WI38 (cell line): Measurements from ENCODE around the gene MDM2.
"Not testable (repeated sequence)": the region's sequence is repeated elsewhere in the genome, so short reads cannot be mapped to it uniquely, and the experiment has no call there.

Source experiments
- H3K4me3 ChIP-seq: 2 replicates; pipeline ENCODE4 v1.5.1; 2011; ENCODE audit warnings: low read depth, mild to moderate bottlenecking, control low read depth, low read length
- TF ChIP-seq, protein P1 (sequence below): IDR thresholded peaks from 2 replicates; pipeline ENCODE4 v1.5.1; 2012; ENCODE audit warnings: low read depth, mild to moderate bottlenecking, control low read depth, low read length

Gene MDM2

DNA sequence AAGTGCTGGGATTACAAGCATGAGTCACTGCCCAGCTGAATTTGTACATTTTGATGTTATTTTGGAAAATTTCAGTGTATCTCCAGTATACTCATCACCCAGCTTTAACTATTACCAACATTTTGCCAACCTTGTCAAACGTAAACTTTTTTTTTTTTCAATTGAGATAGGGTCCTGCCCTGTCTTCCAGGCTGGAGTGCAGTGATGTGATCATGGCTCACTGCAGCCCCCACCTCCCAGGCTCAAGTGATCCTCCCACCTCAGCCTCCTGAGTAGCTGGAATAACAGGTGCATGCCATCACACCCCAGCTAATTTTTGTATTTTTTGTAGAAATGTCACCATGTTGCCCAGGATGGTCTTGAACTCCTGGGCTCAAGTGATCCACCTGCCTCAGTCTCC lies 29.2 kb downstream of the MDM2 start:
- TF ChIP-seq, protein P1, sequence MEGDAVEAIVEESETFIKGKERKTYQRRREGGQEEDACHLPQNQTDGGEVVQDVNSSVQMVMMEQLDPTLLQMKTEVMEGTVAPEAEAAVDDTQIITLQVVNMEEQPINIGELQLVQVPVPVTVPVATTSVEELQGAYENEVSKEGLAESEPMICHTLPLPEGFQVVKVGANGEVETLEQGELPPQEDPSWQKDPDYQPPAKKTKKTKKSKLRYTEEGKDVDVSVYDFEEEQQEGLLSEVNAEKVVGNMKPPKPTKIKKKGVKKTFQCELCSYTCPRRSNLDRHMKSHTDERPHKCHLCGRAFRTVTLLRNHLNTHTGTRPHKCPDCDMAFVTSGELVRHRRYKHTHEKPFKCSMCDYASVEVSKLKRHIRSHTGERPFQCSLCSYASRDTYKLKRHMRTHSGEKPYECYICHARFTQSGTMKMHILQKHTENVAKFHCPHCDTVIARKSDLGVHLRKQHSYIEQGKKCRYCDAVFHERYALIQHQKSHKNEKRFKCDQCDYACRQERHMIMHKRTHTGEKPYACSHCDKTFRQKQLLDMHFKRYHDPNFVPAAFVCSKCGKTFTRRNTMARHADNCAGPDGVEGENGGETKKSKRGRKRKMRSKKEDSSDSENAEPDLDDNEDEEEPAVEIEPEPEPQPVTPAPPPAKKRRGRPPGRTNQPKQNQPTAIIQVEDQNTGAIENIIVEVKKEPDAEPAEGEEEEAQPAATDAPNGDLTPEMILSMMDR: no peak
- H3K4me3 ChIP-seq: no peak overlapping the region

DNA sequence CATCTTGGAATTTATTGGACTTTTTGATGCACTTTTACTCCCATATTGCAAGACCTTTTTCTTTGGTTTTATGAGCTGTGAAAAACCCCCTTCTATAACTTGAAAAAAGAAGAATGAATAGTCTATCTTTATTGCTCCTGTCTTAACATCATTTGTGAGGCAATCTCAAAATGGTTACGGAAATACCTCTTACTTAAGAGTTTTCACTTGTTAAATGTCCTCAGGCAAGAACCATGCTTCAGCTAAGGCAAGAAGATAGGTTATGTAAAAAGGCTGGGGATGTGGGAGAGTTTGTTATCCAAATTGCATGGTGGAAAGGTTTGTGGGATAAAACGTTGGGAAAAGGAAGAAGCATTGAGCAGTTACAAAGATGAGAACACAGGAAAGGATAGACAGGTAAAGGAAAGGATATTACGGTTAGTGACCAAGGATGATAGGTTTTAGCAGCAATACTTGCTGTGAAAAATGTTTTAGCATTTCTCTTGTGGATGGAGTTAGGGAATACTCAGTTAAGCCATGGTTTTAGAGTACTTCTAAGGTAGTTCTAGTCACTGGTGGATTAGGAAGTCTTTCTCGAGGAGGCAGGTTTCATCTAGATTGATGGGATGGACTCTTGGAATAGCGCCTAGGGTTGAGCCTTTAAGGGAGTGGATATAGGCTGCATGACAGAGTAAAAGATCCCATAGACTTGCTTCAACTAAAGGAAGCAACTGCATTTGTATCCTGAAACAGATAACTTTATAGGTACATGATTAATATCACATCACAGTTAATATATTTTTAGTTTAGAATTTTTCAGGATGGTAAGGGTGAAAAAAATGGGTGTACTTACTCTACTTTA lies 30.3 kb downstream of the MDM2 start:
- TF ChIP-seq, protein P1: no peak
- no peak overlapping the region for H3K4me3 ChIP-seq

GRCh38 chr12:68839183-68840147 lies 31.5 kb downstream of the MDM2 start:
- no peak overlapping the region for H3K4me3 ChIP-seq
- TF ChIP-seq, protein P1: no peak

DNA sequence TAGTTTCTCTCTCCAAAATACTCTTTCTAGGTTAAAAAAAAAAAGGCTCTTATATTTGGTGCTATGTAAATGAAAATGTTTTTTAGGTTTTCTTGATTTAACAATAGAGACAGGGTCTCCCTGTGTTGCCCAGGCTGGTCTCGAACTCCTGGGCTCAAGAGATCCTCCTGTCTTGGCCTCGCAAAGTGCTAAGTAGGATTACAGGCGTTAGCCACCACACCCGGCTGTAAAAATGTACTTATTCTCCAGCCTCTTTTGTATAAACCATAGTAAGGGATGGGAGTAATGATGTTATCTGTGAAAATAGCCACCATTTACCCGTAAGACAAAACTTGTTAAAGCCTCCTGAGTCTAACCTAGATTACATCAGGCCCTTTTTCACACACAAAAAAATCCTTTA lies 33.2 kb downstream of the MDM2 start:
- not testable (repeated sequence) for H3K4me3 ChIP-seq

- no peak overlapping the region for H3K4me3 ChIP-seq
- TF ChIP-seq, protein P1: no peak
Observed at GRCh38 chr12:68841717-68842116, 33.7 kb downstream of the MDM2 start.

- TF ChIP-seq, protein P1: no peak
- no peak overlapping the region for H3K4me3 ChIP-seq
Observed at GRCh38 chr12:68842123-68842522, 34.1 kb downstream of the MDM2 start.

DNA sequence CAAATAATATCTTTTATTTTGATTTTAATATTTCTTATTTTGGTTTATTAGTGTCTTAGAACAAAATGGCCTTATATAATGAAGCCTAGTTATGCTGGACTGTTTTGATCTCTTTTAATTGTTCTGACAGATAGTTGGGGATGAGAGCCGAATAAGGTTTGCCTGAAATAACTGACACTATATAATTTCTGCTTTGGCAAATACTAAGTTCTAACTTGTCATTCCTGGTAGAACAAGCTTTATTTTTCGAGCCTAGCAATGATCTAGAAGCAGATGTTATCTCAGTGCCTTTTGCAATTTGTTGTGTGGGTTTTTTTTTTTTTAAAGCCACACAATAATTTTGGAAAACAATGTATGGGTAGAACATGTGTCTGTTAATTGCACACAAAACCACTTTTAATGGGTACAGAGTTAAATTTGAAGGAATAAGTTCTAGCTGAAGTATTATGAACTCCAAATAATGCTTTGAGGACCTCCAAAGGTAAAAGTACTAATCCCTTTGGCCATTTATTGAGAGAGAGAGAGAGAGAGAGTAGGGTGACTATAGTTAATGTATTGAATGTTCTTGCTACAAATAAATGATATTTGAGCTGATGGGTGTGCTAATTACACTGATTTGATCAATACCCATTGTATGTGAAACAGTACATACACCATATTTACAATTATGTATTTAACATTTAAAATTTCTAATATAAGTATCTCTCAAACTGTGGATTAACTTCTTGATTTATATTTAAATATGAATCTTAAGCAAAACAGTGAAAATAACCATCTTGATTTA lies 35.0 kb downstream of the MDM2 start:
- no peak overlapping the region for H3K4me3 ChIP-seq
- TF ChIP-seq, protein P1: no peak
